K562 (cell line): ENCODE data around the gene ALG1. TPM values are rescaled to one million over a fixed set of nuclear protein-coding genes. Genes with fewer than 3 reads are reported as not detected.

Experiments
- ATF1 ChIP-seq, 2 experiments: fragments of 450-650 bp in 1 of 2; IDR thresholded peaks; 2 replicates each; pipeline ENCODE4 v1.6.1; 2016; ENCODE audit warnings: missing compliant biosample characterization in 1 of 2, missing genetic modification characterization in 1 of 2
- BRF1 ChIP-seq: IDR thresholded peaks from 3 replicates; pipeline ENCODE4 v1.6.1; 2011; ENCODE audit warnings: borderline replicate concordance, mild to moderate bottlenecking; ENCODE audit not compliant: insufficient read length; ENCODE audit errors: extremely low read depth
- CBX2 ChIP-seq: fragments of 200-600 bp; sonication (generic); IDR thresholded peaks from one replicate; pipeline ENCODE4 v1.6.1; 2012; ENCODE audit warnings: mild to moderate bottlenecking, low read length, inconsistent platforms; ENCODE audit not compliant: insufficient read depth, poor library complexity, severe bottlenecking
- E2F5 ChIP-seq: sonication (generic); formaldehyde crosslinking; IDR thresholded peaks from 2 replicates; pipeline ENCODE4 v1.8.0; 2022; ENCODE audit warnings: mild to moderate bottlenecking, missing genetic modification reagents
- MAZ ChIP-seq, 2 experiments: fragments of 450-650 bp in 1 of 2; sonication (generic) in 1 of 2; formaldehyde crosslinking; IDR thresholded peaks in 1 of 2; conservative IDR thresholded peaks in 1 of 2; 2 replicates each; pipeline versions ENCODE4 v1.4.0 to v1.5.0; 2020; ENCODE audit warnings: mild to moderate bottlenecking in 1 of 2, missing genetic modification reagents in 1 of 2
- MYC ChIP-seq, 2 experiments: fragments of 250-450 bp in 1 of 2; sonication (Bioruptor Pico) in 1 of 2; IDR thresholded peaks; 2 replicates each; pipeline versions ENCODE4 v1.5.1 to v1.6.1; 2012 to 2021; ENCODE audit warnings: low read depth in 2 of 2, borderline replicate concordance in 1 of 2, improper control_type of control experiment in 1 of 2, low read length in 1 of 2, mild to moderate bottlenecking in 1 of 2, moderate library complexity in 1 of 2
- NUFIP1 ChIP-seq: fragments of 450-650 bp; IDR thresholded peaks from 2 replicates; pipeline ENCODE4 v1.6.1; 2018; ENCODE audit not compliant: partially characterized antibody
- PCBP2 ChIP-seq: fragments of 200-400 bp; formaldehyde crosslinking; IDR thresholded peaks from 2 replicates; pipeline ENCODE4 v1.6.1; 2018; ENCODE audit warnings: low read length, low read depth, mild to moderate bottlenecking, moderate library complexity; ENCODE audit not compliant: poor library complexity, severe bottlenecking
- PTRF ChIP-seq: fragments of 450-650 bp; IDR thresholded peaks from 2 replicates; pipeline ENCODE4 v1.6.1; 2016; ENCODE audit warnings: mild to moderate bottlenecking, missing genetic modification characterization, missing compliant biosample characterization
- RBBP5 ChIP-seq: fragments of 200-600 bp; sonication (generic); IDR thresholded peaks from 2 replicates; pipeline ENCODE4 v1.6.1; 2012; ENCODE audit warnings: borderline replicate concordance, mild to moderate bottlenecking, low read length, control low read depth, inconsistent platforms; ENCODE audit not compliant: insufficient read depth, poor library complexity, severe bottlenecking
- TRIM24 ChIP-seq, 2 experiments: fragments of 450-650 bp; IDR thresholded peaks; 2 replicates each; pipeline ENCODE4 v1.6.1; 2016
- ZBED1 ChIP-seq: IDR thresholded peaks from 2 replicates; pipeline ENCODE4 v1.6.1; 2014
- ZBTB9 ChIP-seq: fragments of 450-650 bp; formaldehyde crosslinking; IDR thresholded peaks from 2 replicates; pipeline ENCODE4 v1.4.0; 2020; ENCODE audit warnings: mild to moderate bottlenecking, moderate library complexity
- ZNF133 ChIP-seq: fragments of 250-450 bp; sonication (Bioruptor Pico); IDR thresholded peaks from 2 replicates; pipeline ENCODE4 v1.4.0; 2020; ENCODE audit warnings: mild to moderate bottlenecking
- ZNF175 ChIP-seq: fragments of 200-800 bp; sonication (Bioruptor generic); IDR thresholded peaks from 2 replicates; pipeline ENCODE4 v1.6.1; 2016; ENCODE audit warnings: low read depth, mild to moderate bottlenecking, missing genetic modification characterization, missing compliant biosample characterization
- ZNF707 ChIP-seq: fragments of 250-450 bp; sonication (Bioruptor Pico); conservative IDR thresholded peaks from 2 replicates; pipeline ENCODE4 v1.8.0; 2022; ENCODE audit warnings: inconsistent platforms, mild to moderate bottlenecking, moderate library complexity
- ZNF766 ChIP-seq: fragments of 200-800 bp; sonication (Bioruptor generic); conservative IDR thresholded peaks from 2 replicates; pipeline ENCODE4 v1.6.1; 2016; ENCODE audit warnings: missing genetic modification characterization, missing compliant biosample characterization
- polyA plus RNA-seq, 8 experiments: library from polyadenylated mRNA; depleted of rRNA in 4 of 8; stranded (reverse) in 5 of 8; unstranded in 3 of 8; fragments of >200 nt; fragmentation: Nextera tagmentation in 2 of 8; fragmentation: Illumina TruSeq in 1 of 8; extraction: Ambion mirVana in 2 of 8; extraction: Trizol in 1 of 8; gene quantifications; 2 replicates each; pipeline versions ENCODE4 v1.2.1 to v1.2.3, GENCODE V29; 2011 to 2014; ENCODE audit warnings: inconsistent platforms in 1 of 8, missing spikeins in 1 of 8
- total RNA-seq, 7 experiments: library from RNA; depleted of rRNA in 6 of 7; stranded (reverse); fragments of >200 nt in 6 of 7; fragmentation: Illumina TruSeq in 2 of 7; extraction: Trizol in 2 of 7; gene quantifications; 2 replicates each; pipeline versions ENCODE4 v1.2.1 to v1.2.3, GENCODE V29; 2011 to 2021; ENCODE audit warnings: low replicate concordance in 1 of 7
- TF ChIP-seq, protein P1 (sequence below): sonication (generic); formaldehyde crosslinking; IDR thresholded peaks from 2 replicates; pipeline ENCODE4 v1.8.1; 2023; ENCODE audit warnings: mild to moderate bottlenecking, missing genetic modification reagents, moderate library complexity
- TF ChIP-seq, protein P2 (sequence below): sonication (generic); formaldehyde crosslinking; IDR thresholded peaks from 2 replicates; pipeline ENCODE4 v1.9.0; 2022; ENCODE audit warnings: mild to moderate bottlenecking, missing genetic modification reagents

The ALG1 gene
- total and polyA plus RNA-seq, 9 of the 15 experiments (the other 6 are each of a cell fraction or from before 2014, with no cell fraction given) = 1.1 to 26.4 (median 18.3) TPM

DNA sequence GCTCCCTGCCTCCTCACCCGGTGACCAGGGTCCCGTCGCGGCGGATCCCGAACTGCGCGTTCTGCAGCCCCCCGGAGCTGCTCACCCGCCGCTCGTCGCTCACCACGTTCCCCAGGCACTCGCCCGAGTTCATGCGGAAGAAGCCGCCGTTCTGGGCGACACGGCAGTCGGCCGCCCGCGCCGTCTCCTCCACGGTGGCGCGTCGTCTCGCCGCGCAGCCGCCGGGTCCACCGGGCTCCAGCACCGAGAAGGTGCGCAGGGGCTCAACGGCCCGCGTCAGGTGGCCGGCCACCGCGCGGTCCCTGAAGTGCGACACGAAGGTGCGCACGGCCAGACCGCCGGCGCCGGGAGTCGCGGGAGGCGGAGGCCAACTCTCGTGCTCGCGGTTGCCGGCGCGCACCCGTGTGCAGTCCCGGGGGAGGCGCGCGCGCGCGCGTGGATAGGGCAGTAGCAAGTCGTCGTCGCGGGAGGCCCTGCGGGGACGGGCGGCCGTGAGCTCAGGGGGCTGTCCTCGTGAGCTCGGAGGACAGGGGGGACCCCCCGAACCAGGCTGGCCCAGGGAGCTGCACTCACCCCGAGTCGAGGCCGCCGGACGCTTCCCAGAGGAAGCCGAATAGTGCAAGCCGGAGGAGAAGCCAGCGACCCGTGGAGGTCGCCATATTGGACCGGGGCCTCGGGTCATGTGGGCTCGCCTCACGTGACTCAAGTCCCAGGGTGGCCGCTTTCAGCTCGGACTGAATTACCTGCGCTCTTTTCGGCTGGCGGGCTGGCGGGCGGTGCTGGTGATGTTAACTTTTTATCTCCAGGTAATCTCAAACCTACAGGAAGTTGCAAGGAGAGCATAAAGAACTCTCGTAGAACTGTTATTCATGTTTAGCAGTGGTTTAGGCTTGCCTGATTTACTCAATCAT is 38.1 kb upstream of the ALG1 start, which contains the start of gene NAGPA (continued):
- TF ChIP-seq BRF1 (no peak), CBX2 (no peak), ZBTB9 (CRISPR knock-in tag) (0 out of 2 replicates have a peak, but pooled peaks have one; percentile 56), ZNF766 (CRISPR knock-in tag) (peak; percentile 66; the same call in 1 of the 2 replicates), MAZ (CRISPR knock-in tag; conservative IDR thresholded peaks at IDR 0.05 in 1 of 2, IDR thresholded peaks at IDR 0.05 in 1 of 2) (peak in 1 of 2 experiments; percentile 63; a peak in 2 of 4 replicates), ZNF133 (CRISPR knock-in tag) (no peak), PTRF (tag) (no peak), RBBP5 (peak; percentile 67), E2F5 (no peak), ZNF707 (CRISPR knock-in tag) (no peak), ATF1 (CRISPR knock-in tag; IDR thresholded peaks at IDR 0.05) (no peak), ATF1 (tag; IDR thresholded peaks at IDR 0.05) (peak; percentile 48; the same call in 1 of the 2 replicates), PCBP2 (no peak), ZNF175 (CRISPR knock-in tag) (no peak), NUFIP1 (no peak), MYC (IDR thresholded peaks at IDR 0.05; ENCODE audit: low read depth, low read length) (peak; percentile 66), MYC (CRISPR knock-in tag; IDR thresholded peaks at IDR 0.05; ENCODE audit: borderline replicate concordance, low read depth) (no peak), TRIM24 (IDR thresholded peaks at IDR 0.05) (no peak), ZBED1 (0 out of 2 replicates have a peak, but pooled peaks have one; percentile 45)
- TF ChIP-seq, protein P1, sequence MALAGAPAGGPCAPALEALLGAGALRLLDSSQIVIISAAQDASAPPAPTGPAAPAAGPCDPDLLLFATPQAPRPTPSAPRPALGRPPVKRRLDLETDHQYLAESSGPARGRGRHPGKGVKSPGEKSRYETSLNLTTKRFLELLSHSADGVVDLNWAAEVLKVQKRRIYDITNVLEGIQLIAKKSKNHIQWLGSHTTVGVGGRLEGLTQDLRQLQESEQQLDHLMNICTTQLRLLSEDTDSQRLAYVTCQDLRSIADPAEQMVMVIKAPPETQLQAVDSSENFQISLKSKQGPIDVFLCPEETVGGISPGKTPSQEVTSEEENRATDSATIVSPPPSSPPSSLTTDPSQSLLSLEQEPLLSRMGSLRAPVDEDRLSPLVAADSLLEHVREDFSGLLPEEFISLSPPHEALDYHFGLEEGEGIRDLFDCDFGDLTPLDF = no peak; the same call in 1 of the 2 replicates
- TF ChIP-seq, protein P2, sequence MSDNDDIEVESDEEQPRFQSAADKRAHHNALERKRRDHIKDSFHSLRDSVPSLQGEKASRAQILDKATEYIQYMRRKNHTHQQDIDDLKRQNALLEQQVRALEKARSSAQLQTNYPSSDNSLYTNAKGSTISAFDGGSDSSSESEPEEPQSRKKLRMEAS = peak; percentile 81
